ENCODE measurements around the gene IDS. TPM values are rescaled to one million over a fixed set of nuclear protein-coding genes. Genes with fewer than 3 reads are reported as not detected.
"Not testable (repeated sequence)": the region's sequence is repeated elsewhere in the genome, so short reads cannot be mapped to it uniquely, and the experiment has no call there.

IDS gene
- total RNA-seq, 1 donor from 2014 or later, result 121 TPM

- not testable (repeated sequence) for DNase-seq
Measured at GRCh38 chrX:149526318-149527033, 21.4 kb upstream of the IDS start.

- not testable (repeated sequence) for DNase-seq
Measured at GRCh38 chrX:149525903-149526302, 20.8 kb upstream of the IDS start.

GRCh38 chrX:149525389-149525788 is 20.3 kb upstream of the IDS start:
- DNase-seq, result peak; percentile 39

- no peak for DNase-seq
Measured at GRCh38 chrX:149522916-149523315, 17.8 kb upstream of the IDS start.

- DNase-seq, result no peak
Measured at GRCh38 chrX:149521438-149521837, 16.3 kb upstream of the IDS start.

- not testable (repeated sequence) for DNase-seq
Measured at GRCh38 chrX:149520636-149521277, 15.7 kb upstream of the IDS start.

GRCh38 chrX:149518236-149518635 is 13.1 kb upstream of the IDS start:
- DNase-seq, result no peak

GRCh38 chrX:149517308-149517707 is 12.2 kb upstream of the IDS start:
- no peak for DNase-seq

- DNase-seq, result no peak
Measured at GRCh38 chrX:149516604-149517003, 11.5 kb upstream of the IDS start.

- no peak for DNase-seq
Measured at GRCh38 chrX:149515954-149516602, 11.0 kb upstream of the IDS start.

- DNase-seq, result no peak
Measured at GRCh38 chrX:149513825-149514428, 8.8 kb upstream of the IDS start.

GRCh38 chrX:149512225-149512885 is 7.2 kb upstream of the IDS start:
- no peak for DNase-seq

GRCh38 chrX:149511081-149511480 is 6.0 kb upstream of the IDS start:
- DNase-seq, result no peak

- DNase-seq, result no peak
Measured at GRCh38 chrX:149510386-149510785, 5.3 kb upstream of the IDS start.

- no peak for DNase-seq
Measured at GRCh38 chrX:149508467-149508866, 3.4 kb upstream of the IDS start.

- no peak for DNase-seq
Measured at GRCh38 chrX:149506349-149506748, 1.2 kb upstream of the IDS start.

GRCh38 chrX:149505671-149506070 is 565 bp upstream of the IDS start:
- no peak for DNase-seq

- DNase-seq, result no peak
Measured at GRCh38 chrX:149504226-149504914, 736 bp downstream of the IDS start.

- not testable (repeated sequence) for DNase-seq
Measured at GRCh38 chrX:149503446-149503845, 1.7 kb downstream of the IDS start.

- DNase-seq, result not testable (repeated sequence)
Measured at GRCh38 chrX:149502923-149503322, 2.2 kb downstream of the IDS start.

GRCh38 chrX:149499766-149500165 is 5.3 kb downstream of the IDS start:
- DNase-seq, result no peak

GRCh38 chrX:149498767-149499166 is 6.3 kb downstream of the IDS start:
- DNase-seq, result no peak

All from occipital lobe (tissue), 2 donors.